ENCODE results near the gene PLK5.
"Not testable (repeated sequence)": the region's sequence is repeated elsewhere in the genome, so short reads cannot be mapped to it uniquely, and the experiment has no call there.

Gene PLK5

GRCh38 chr19:1525343-1525742 is 1.5 kb downstream of the PLK5 start:
- DNase-seq (ENCODE audit: low spot score), result no peak

GRCh38 chr19:1526066-1526778 is 2.3 kb downstream of the PLK5 start:
- no peak for DNase-seq (ENCODE audit: low spot score)

GRCh38 chr19:1526979-1527649 is 3.2 kb downstream of the PLK5 start:
- no peak for DNase-seq (ENCODE audit: low spot score)

- no peak for DNase-seq (ENCODE audit: low spot score)
These were observed 3.9 kb downstream of the PLK5 start for GRCh38 chr19:1527650-1528309.

- DNase-seq (ENCODE audit: low spot score), result no peak
These were observed 4.9 kb downstream of the PLK5 start for GRCh38 chr19:1528596-1529429.

- no peak for DNase-seq (ENCODE audit: low spot score)
These were observed 5.5 kb downstream of the PLK5 start for GRCh38 chr19:1529430-1529816.

- DNase-seq (ENCODE audit: low spot score), result not testable (repeated sequence)
These were observed 7.0 kb downstream of the PLK5 start for GRCh38 chr19:1530856-1531255.

GRCh38 chr19:1531587-1531986 is 7.7 kb downstream of the PLK5 start:
- DNase-seq (ENCODE audit: low spot score), result no peak

GRCh38 chr19:1532003-1532402 is 8.1 kb downstream of the PLK5 start:
- no peak for DNase-seq (ENCODE audit: low spot score)

- DNase-seq (ENCODE audit: low spot score), result no peak
These were observed 9.8 kb downstream of the PLK5 start for GRCh38 chr19:1533510-1534150.

- DNase-seq (ENCODE audit: low spot score), result no peak
These were observed 11.1 kb downstream of the PLK5 start for GRCh38 chr19:1534972-1535371.

GRCh38 chr19:1535699-1536098 is 11.8 kb downstream of the PLK5 start:
- not testable (repeated sequence) for DNase-seq (ENCODE audit: low spot score)

GRCh38 chr19:1538978-1539377 is 15.1 kb downstream of the PLK5 start:
- no peak for DNase-seq (ENCODE audit: low spot score)

GRCh38 chr19:1539749-1540148 is 15.9 kb downstream of the PLK5 start:
- not testable (repeated sequence) for DNase-seq (ENCODE audit: low spot score)

GRCh38 chr19:1540365-1540925 is 16.6 kb downstream of the PLK5 start:
- DNase-seq (ENCODE audit: low spot score), result no peak

GRCh38 chr19:1549332-1549945 is 25.6 kb downstream of the PLK5 start:
- no peak for DNase-seq (ENCODE audit: low spot score)

GRCh38 chr19:1551068-1552040 is 27.5 kb downstream of the PLK5 start:
- DNase-seq (ENCODE audit: low spot score), result peak; percentile 23

- DNase-seq (ENCODE audit: low spot score), result peak; percentile 32
These were observed 29.5 kb downstream of the PLK5 start for GRCh38 chr19:1553415-1553814.

GRCh38 chr19:1554968-1555367 is 31.1 kb downstream of the PLK5 start:
- no peak for DNase-seq (ENCODE audit: low spot score)

All from D341Med (cell line).